GM12878 (cell line): ENCODE measurements around the gene PRUNE2. TPM values are rescaled to one million over a fixed set of nuclear protein-coding genes. Genes with fewer than 3 reads are reported as not detected.

Experiments used
- ATAC-seq: fragments of 200-7000 bp; cut with Tn5 transposase; 3 replicates; pipeline ENCODE4 v1.9.1; 2020; ENCODE audit warnings: mild to moderate bottlenecking, moderate library complexity
- BruUV-seq: library from RNA; stranded (reverse); fragments of 400-500 nt; replicated peaks from 2 replicates; lab custom pipeline; 2021; lab: Mats Ljungman, UMichigan
- CTCF ChIA-PET: fragments of 300-600 bp; sonication (Branson Sonifier 250); formaldehyde crosslinking; extraction: SDS; loops from one replicate; lab custom pipeline; 2021; ENCODE audit warnings: inconsistent platforms; lab: Yijun Ruan, JAX
- POLR2A ChIA-PET: fragments of 350-600 bp; formaldehyde crosslinking; extraction: SDS; loops from one replicate; lab custom pipeline; 2021; ENCODE audit warnings: inconsistent platforms; lab: Charles Lee
- RAD21 ChIA-PET: fragments of 300-600 bp; sonication (Branson Sonifier 250); formaldehyde crosslinking; loops from one replicate; lab custom pipeline; 2023; ENCODE audit warnings: antibody characterized with exemption; ENCODE audit not compliant: unreplicated experiment; lab: Charles Lee
- SMC1A ChIA-PET: fragments of 300-600 bp; sonication (Branson Sonifier 250); formaldehyde crosslinking; loops from one replicate; lab custom pipeline; 2023; ENCODE audit not compliant: unreplicated experiment, uncharacterized antibody; lab: Charles Lee
- DNase-seq: peaks from one replicate; pipeline ENCODE4 v3.0.0-alpha.2; 2011; ENCODE audit warnings: low read depth, low spot score
- FAIRE-seq: peaks from 3 replicates; lab custom pipeline; 2011; peaks lifted over from hg19 to GRCh38; lab: Jason Lieb, UNC
- H2AFZ ChIP-seq: 2 replicates; pipeline ENCODE4 v1.6.0; 2011; ENCODE audit warnings: low read depth, low read length, control low read depth; ENCODE audit not compliant: control insufficient read depth
- H3K27ac ChIP-seq: 2 replicates; pipeline ENCODE4 v1.5.1; 2011; ENCODE audit warnings: control low read depth; ENCODE audit not compliant: control insufficient read depth, insufficient read depth
- H3K27me3 ChIP-seq, 2 experiments: replicated peaks in 1 of 2; 2 replicates each; pipeline versions ENCODE4 v1.6.0 to v1.6.1; 2011; ENCODE audit warnings: low read length in 1 of 2; ENCODE audit not compliant: control insufficient read depth in 2 of 2, insufficient read depth in 2 of 2
- H3K36me3 ChIP-seq, 2 experiments: 2 replicates each; pipeline ENCODE4 v1.5.1; 2011; ENCODE audit warnings: low read length in 1 of 2; ENCODE audit not compliant: control insufficient read depth in 2 of 2, insufficient read depth in 2 of 2
- H3K4me1 ChIP-seq: 2 replicates; pipeline ENCODE4 v1.6.1; 2011; ENCODE audit warnings: mild to moderate bottlenecking, low read length, moderate library complexity, mixed read lengths; ENCODE audit not compliant: control insufficient read depth, insufficient read depth
- H3K4me2 ChIP-seq: 2 replicates; pipeline ENCODE4 v1.6.0; 2011; ENCODE audit warnings: control low read depth; ENCODE audit not compliant: control insufficient read depth, insufficient read depth
- H3K4me3 ChIP-seq: fragments of 200-600 bp; sonication (generic); 2 replicates; pipeline ENCODE4 v1.5.1; 2016
- H3K79me2 ChIP-seq: 2 replicates; pipeline ENCODE4 v1.6.0; 2011; ENCODE audit warnings: low read length; ENCODE audit not compliant: control insufficient read depth, insufficient read depth
- H3K9ac ChIP-seq: 2 replicates; pipeline ENCODE4 v1.8.0; 2011; ENCODE audit warnings: low read length, control low read depth, mixed read lengths; ENCODE audit not compliant: control insufficient read depth, insufficient read depth
- H3K9me3 ChIP-seq: replicated peaks from 3 replicates; pipeline ENCODE4 v1.5.1; 2011; ENCODE audit warnings: mild to moderate bottlenecking, low read length; ENCODE audit not compliant: control insufficient read depth, insufficient read depth
- H4K20me1 ChIP-seq: 2 replicates; pipeline ENCODE4 v1.6.0; 2011; ENCODE audit not compliant: control insufficient read depth, insufficient read depth
- BCL3 ChIP-seq: IDR thresholded peaks from 2 replicates; pipeline ENCODE4 v1.6.1; 2011; ENCODE audit warnings: borderline replicate concordance, low read depth, mild to moderate bottlenecking, moderate library complexity, low read length; ENCODE audit not compliant: insufficient read depth, poor library complexity, severe bottlenecking
- CUX1 ChIP-seq: IDR thresholded peaks from 2 replicates; pipeline ENCODE4 v1.6.1; 2012; ENCODE audit warnings: improper control_type of control experiment, low read depth, low read length; ENCODE audit not compliant: insufficient replicate concordance
- JUNB ChIP-seq: IDR thresholded peaks from 2 replicates; pipeline ENCODE4 v1.6.1; 2016; ENCODE audit warnings: antibody characterized with exemption, mild to moderate bottlenecking
- KAT2A ChIP-seq: conservative IDR thresholded peaks from 2 replicates; pipeline ENCODE4 v1.6.1; 2011; ENCODE audit warnings: low read depth, low read length; ENCODE audit not compliant: control insufficient read depth
- SP1 ChIP-seq: IDR thresholded peaks from one replicate; pipeline ENCODE4 v1.6.1; 2011; ENCODE audit warnings: low read depth, low read length
- SUZ12 ChIP-seq: fragments of 200-600 bp; sonication (generic); IDR thresholded peaks from one replicate; pipeline ENCODE4 v1.6.1; 2018; ENCODE audit warnings: antibody characterized with exemption, mild to moderate bottlenecking; ENCODE audit not compliant: unreplicated experiment
- ZNF207 ChIP-seq: fragments of 450-650 bp; IDR thresholded peaks from 2 replicates; pipeline ENCODE4 v1.6.1; 2014; ENCODE audit warnings: antibody characterized with exemption, mild to moderate bottlenecking, borderline replicate concordance
- ZNF24 ChIP-seq: fragments of 450-650 bp; IDR thresholded peaks from 2 replicates; pipeline ENCODE4 v1.6.1; 2017; ENCODE audit warnings: antibody characterized with exemption, mild to moderate bottlenecking
- WGBS: methylation state at CpG from one replicate; pipeline ENCODE4 v1.1.6; 2016; ENCODE audit warnings: low lambda C conversion rate; ENCODE audit not compliant: insufficient replicate concordance, insufficient coverage; ENCODE audit errors: missing lambda C conversion rate; 5-methylcytosine and 5-hydroxymethylcytosine counted together
- in situ Hi-C: fragments of 300-500 bp; cut with MboI; formaldehyde crosslinking; loops from 9 replicates; pipeline ENCODE4 v1.14.3; 2018; ENCODE audit warnings: mixed read lengths
- intact Hi-C: fragments of 100-400 bp; cut with micrococcal nuclease; formaldehyde crosslinking; loops from one replicate; pipeline ENCODE4 v1.14.2; 2022; ENCODE audit not compliant: unreplicated experiment
- polyA plus RNA-seq, 11 experiments: library from polyadenylated mRNA; depleted of rRNA in 4 of 11; unstranded in 6 of 11; stranded (reverse) in 5 of 11; fragments of >200 nt; fragmentation: Nextera tagmentation in 4 of 11; fragmentation: Illumina TruSeq in 1 of 11; extraction: Ambion mirVana in 4 of 11; extraction: Trizol in 1 of 11; gene quantifications; 1 replicate in 1 of 11; 2 replicates in 10 of 11; pipeline versions ENCODE4 v1.2.1 to v1.2.3, GENCODE V29; 2011 to 2016; ENCODE audit warnings: inconsistent platforms in 2 of 11, missing spikeins in 2 of 11, low read depth in 1 of 11
- total RNA-seq, 4 experiments: library from RNA; depleted of rRNA in 3 of 4; stranded (reverse); fragments of >200 nt in 3 of 4; fragmentation: Illumina TruSeq in 1 of 4; extraction: Trizol in 1 of 4; gene quantifications; 2 replicates each; pipeline versions ENCODE4 v1.2.1 to v1.2.3, GENCODE V29; 2013 to 2021
- TF ChIP-seq, protein P1 (sequence below): fragments of 150-350 bp; IDR thresholded peaks from 2 replicates; pipeline ENCODE4 v1.6.1; 2014; ENCODE audit warnings: mild to moderate bottlenecking, low read depth, low read length

The PRUNE2 gene
- total and polyA plus RNA-seq, 10 of the 15 experiments (the other 5 are each of a cell fraction or from before 2014, with no cell fraction given): 0.07 to 0.63 (median 0.25) TPM

DNA sequence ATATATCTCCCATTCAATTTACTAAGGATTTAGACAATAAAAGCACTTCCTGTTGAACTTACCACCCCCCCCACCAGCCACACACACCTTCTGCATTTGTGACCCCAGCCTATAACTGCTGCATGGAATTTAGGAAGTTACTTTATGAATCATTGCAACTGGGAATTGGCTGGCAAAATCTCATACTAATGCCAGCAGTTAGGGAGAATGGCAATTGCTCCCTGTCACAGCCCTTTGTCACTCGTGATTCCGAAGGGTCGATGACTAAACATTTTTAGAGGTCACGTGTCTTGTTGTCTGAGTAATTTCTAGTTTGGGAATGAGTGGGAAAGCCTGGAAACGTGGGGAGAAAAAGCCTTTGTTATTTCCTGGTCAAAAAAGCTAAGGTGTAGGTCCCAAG, 188.3 kb downstream of the PRUNE2 start:
- Histone ChIP-seq H3K4me2 (no peak overlapping the region), H3K27ac (no peak overlapping the region), H4K20me1 (no peaks in the 10 kb centered on the region), H3K9me3 (no peaks in the 10 kb centered on the region), H3K79me2 (no peaks in the 10 kb centered on the region), H3K9ac (no peak overlapping the region), H3K4me1 (no peaks in the 10 kb centered on the region), H3K27me3 (peaks cover 0 to 6% of the 10 kb centered on the region in 2 experiments; a peak in 1 of 4 replicates), H3K4me3 (no peak overlapping the region), H3K36me3 (no peaks in the 10 kb centered on the region), H2AFZ (no peak overlapping the region)
- in situ Hi-C loops (no loop called here), intact Hi-C loops (no loop called here)
- under 1% methylated on average over 5 of the region's 5 CpGs for WGBS
- RAD21 ChIA-PET: no interaction called here
- SMC1A ChIA-PET: no interaction called here
- CTCF ChIA-PET: interaction anchor here (1.0 kb wide), 1 partner anchor 11 kb away, joined by 3 read pairs; no protein-coding TSS in a partner anchor
- POLR2A ChIA-PET: no interaction called here
- ATAC-seq: no peak
- TF ChIP-seq CUX1 (no peak), ZNF207 (no peak), KAT2A (no peak), SP1 (no peak), ZNF24 (no peak), JUNB (no peak), SUZ12 (no peak), BCL3 (no peak)
- TF ChIP-seq, protein P1, sequence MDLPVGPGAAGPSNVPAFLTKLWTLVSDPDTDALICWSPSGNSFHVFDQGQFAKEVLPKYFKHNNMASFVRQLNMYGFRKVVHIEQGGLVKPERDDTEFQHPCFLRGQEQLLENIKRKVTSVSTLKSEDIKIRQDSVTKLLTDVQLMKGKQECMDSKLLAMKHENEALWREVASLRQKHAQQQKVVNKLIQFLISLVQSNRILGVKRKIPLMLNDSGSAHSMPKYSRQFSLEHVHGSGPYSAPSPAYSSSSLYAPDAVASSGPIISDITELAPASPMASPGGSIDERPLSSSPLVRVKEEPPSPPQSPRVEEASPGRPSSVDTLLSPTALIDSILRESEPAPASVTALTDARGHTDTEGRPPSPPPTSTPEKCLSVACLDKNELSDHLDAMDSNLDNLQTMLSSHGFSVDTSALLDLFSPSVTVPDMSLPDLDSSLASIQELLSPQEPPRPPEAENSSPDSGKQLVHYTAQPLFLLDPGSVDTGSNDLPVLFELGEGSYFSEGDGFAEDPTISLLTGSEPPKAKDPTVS: no peak
- BruUV-seq: no TSS peak
- DNase-seq: no peak
- no peak for FAIRE-seq
